Measurements from ENCODE around the gene PROS1.

DNA sequence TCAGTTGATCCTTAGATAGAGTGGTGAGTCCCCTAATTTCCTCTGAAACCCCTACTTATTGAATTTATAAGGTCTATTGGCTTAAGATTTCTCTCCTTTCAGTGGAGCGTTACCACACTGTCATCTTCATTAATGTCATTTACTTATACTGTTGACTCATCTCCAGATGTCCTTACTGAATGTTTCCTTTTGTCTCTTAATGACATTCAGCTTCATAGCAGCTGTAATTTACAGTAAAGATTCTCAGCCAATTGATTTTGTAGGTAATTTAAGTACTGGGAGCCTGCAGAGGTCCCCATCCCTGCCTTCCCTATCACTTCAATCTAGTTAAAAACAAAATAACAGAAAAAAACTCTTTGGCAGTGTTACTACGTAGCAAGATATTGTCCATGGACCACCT is 35.9 kb upstream of the PROS1 start:
- TF ChIP-seq, protein P1, sequence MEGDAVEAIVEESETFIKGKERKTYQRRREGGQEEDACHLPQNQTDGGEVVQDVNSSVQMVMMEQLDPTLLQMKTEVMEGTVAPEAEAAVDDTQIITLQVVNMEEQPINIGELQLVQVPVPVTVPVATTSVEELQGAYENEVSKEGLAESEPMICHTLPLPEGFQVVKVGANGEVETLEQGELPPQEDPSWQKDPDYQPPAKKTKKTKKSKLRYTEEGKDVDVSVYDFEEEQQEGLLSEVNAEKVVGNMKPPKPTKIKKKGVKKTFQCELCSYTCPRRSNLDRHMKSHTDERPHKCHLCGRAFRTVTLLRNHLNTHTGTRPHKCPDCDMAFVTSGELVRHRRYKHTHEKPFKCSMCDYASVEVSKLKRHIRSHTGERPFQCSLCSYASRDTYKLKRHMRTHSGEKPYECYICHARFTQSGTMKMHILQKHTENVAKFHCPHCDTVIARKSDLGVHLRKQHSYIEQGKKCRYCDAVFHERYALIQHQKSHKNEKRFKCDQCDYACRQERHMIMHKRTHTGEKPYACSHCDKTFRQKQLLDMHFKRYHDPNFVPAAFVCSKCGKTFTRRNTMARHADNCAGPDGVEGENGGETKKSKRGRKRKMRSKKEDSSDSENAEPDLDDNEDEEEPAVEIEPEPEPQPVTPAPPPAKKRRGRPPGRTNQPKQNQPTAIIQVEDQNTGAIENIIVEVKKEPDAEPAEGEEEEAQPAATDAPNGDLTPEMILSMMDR (conservative IDR thresholded peaks at IDR 0.05; ENCODE audit: low read depth, low read length) = no peak
- TF ChIP-seq RAD21 (IDR thresholded peaks at IDR 0.05; ENCODE audit: low read length) (no peak), POLR2A (IDR thresholded peaks at IDR 0.05; ENCODE audit: low read depth, low read length) (no peak), MAZ (IDR thresholded peaks at IDR 0.05; ENCODE audit: borderline replicate concordance, low read depth, low read length) (no peak), MAFK (IDR thresholded peaks at IDR 0.05; ENCODE audit: low read depth, low read length) (no peak)
- TF ChIP-seq, protein P2, sequence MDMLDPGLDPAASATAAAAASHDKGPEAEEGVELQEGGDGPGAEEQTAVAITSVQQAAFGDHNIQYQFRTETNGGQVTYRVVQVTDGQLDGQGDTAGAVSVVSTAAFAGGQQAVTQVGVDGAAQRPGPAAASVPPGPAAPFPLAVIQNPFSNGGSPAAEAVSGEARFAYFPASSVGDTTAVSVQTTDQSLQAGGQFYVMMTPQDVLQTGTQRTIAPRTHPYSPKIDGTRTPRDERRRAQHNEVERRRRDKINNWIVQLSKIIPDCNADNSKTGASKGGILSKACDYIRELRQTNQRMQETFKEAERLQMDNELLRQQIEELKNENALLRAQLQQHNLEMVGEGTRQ (IDR thresholded peaks at IDR 0.05; ENCODE audit: low read depth, low read length) = no peak

Measured in IMR-90 (cell line).